ENCODE data around the gene KIF4A.
A peak's percentile ranks its signal among the peaks of the same experiment; 100 is the strongest.
"Not testable (repeated sequence)": the region's sequence is repeated elsewhere in the genome, so short reads cannot be mapped to it uniquely, and the experiment has no call there.

The KIF4A gene

DNA sequence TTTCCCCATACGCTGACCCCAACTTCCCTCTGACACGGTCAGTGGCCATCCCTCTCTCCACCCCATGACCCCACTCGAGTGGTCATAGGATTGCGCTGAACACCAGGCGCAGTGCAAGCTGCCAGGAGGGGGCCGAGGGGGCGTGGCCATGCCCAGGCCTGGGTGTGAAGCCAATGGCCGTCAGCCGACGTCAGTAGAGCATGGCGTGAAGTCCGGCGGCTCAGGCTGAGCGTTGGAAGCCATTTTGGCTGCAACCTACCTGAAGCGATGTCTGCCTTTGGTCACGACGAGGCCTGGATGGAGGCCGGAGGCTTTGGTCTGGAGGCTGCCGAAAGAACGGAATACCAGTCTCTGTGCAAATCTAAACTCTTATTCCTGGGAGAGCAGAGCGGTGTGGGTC, 8.0 kb upstream of the KIF4A start, which contains the start of gene RAB41:
RAB41 (plus strand) TSS at position 222 of the 400 bp plus-strand sequence; CDS start at position 268, 46 bp downstream.
- no peak for DNase-seq (ENCODE audit: low spot score)

- DNase-seq (ENCODE audit: low spot score) = no peak
Measured at GRCh38 chrX:70289168-70289792, 624 bp upstream of the KIF4A start.

DNA sequence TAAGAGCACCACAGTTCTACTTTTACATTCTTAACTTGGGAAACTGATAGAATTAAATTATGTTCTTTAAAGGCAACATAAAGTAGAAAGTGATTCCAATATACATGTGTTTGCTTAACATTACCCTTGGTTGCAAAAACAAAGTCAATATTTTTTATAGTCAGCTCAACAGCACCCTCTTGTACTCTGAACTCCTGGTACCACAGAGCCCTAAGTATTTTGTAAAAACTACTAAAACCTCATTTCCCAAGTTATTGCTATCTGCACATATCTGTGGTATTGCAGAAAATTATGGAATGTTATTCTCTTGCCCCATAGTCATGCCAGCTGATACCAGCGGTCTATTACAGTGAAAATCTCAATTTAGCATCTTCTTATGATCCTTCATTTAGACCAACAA, 2.9 kb downstream of the KIF4A start:
- DNase-seq (ENCODE audit: low spot score) = no peak

DNA sequence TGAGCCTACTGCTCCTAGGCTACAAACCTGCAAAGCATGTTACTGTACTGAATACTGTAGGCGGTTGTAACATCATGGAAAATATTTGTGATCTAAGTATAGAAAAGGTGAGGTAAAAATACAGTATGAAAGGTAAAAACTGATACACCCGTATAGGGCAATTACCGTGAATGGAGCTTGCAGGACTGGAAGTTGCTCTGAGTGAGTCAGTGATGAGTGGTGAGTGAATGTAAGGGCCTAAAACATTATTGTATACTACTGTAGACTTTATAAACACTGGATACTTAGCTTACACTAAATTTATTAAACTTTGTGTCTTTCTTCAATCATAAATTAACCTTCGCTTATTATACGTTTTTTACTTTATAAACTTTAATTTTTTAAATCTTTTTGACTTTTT, 3.7 kb downstream of the KIF4A start:
- no peak for DNase-seq (ENCODE audit: low spot score)

DNA sequence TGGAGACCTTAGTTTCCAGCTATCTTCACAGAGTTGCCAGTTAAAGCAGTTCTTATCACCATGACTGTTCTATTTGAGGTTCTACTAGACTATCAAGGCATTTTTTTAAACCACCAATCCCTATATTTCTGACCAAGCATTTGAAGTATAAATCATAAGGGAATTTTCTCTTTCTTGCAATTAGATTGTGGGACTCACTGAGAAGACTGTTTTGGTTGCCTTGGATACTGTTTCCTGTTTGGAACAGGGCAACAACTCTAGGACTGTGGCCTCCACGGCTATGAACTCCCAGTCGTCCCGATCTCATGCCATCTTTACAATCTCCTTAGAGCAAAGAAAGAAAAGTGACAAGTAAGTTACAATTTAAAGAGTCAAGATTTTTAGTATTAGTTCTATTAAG, 11.8 kb downstream of the KIF4A start:
- DNase-seq (ENCODE audit: low spot score) = no peak

DNA sequence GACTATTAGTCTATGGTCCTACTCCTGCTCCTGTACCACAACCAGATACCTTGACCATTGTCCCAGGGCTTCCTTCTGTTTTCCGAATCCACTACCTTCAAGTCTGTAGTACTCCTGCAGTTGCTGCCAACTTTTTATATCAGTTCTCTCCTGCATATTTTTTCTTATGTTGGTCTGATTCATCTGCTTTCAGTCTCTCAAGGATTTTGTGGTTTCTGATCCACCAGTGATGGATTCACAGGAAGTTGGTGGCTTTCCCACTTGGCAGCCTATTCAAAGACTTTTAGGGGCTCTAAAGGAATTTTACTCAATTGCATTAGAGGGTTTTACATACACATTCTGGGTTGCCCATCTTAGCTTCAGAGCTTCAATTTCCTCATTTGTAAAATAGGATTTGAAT, 23.6 kb downstream of the KIF4A start:
- DNase-seq (ENCODE audit: low spot score) = no peak

DNA sequence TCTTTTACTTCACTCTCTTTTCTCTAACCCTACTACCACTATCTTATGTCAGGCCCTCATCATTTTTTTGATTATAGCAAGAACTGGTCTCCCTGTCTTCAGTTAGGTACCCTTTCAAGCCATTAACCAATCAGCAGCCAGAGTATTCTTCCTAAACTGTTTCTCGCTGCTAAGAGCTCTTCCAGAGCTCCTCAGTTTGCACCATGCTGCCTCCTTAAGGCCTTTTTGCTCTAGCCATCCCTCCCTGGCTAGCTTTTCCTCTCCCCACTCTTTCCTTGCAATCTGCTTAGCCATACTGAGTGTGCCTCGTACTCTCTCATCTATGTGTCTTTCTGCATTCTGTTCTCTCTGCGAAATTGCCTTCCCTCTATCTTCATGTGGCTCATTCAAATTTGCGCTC, 32.9 kb downstream of the KIF4A start:
- no peak for DNase-seq (ENCODE audit: low spot score)

DNA sequence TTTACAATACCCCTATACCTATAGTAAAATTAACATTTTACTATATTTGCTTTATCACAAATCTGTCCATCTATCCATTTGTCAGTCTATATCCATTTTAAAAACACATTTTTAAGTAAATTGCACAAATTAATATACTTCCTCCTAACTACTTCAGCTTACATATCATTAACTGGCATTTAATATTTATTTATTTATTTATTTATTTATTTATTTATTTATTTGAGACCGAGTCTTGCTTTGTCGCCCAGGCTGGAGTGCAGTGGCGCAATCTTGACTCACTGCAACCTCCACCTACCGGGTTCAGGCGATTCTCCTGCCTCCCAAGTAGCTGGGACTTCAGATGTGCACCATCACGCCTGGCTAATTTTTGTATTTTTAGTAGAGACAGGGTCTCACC, 33.7 kb downstream of the KIF4A start:
- not testable (repeated sequence) for DNase-seq (ENCODE audit: low spot score)

DNA sequence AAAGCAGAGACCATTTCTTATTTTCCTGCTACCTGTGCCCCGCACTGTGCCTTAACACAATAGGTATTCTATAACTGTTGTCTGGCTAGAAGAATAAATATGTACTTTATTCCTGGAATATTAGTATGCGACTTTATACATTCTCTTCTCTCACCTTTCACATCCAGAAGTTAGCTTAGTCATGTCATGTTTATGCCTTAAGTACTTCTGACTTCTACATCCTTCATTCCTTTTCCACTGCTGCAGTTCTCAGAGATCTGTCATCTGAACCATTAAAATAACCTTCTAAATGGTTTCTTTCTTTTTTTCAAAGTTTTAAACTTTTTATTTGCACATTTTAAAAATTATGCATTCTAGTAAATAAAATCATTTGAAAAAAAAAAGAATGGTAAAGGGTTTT, 34.4 kb downstream of the KIF4A start:
- no peak for DNase-seq (ENCODE audit: low spot score)

GRCh38 chrX:70331161-70331560, 41.3 kb downstream of the KIF4A start:
- no peak for DNase-seq (ENCODE audit: low spot score)

DNA sequence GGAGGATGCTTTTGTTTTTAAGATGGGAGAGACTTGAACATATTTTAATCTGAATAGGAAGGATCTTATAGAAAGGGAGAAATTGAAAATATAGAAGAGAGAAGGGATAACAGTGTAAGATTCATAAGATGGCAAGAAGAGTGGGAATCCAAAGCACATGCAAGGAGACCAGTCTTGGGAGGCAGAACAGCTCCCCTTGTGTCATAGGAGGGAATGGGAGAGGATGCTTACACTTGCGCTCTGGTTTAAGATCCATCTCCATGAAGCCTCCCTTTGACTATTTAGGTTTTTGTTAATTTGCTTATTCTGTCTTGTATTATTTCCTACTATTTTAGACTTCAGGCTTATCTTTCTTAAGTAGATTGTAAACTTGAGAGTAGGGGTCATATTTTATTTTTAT, 42.7 kb downstream of the KIF4A start:
- DNase-seq (ENCODE audit: low spot score) = peak; percentile 0

DNA sequence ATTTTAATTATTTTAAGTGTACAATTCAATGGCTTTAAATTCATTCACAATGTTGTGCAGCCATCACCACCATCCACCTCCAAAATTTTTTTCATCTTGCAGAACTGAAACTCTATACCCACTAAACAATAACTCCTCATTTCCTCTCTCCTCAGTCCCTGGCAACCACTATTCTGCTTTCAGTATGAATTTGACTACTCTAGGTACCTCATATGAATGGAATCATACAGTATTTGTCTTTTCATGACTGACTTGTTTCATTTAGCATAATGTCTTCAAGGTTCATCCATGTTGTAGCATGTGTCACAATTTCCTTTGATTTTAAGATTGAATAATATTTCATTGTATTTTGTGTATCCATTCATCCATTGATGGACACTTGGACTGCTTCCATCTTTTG, 46.9 kb downstream of the KIF4A start:
- DNase-seq (ENCODE audit: low spot score) = no peak

DNA sequence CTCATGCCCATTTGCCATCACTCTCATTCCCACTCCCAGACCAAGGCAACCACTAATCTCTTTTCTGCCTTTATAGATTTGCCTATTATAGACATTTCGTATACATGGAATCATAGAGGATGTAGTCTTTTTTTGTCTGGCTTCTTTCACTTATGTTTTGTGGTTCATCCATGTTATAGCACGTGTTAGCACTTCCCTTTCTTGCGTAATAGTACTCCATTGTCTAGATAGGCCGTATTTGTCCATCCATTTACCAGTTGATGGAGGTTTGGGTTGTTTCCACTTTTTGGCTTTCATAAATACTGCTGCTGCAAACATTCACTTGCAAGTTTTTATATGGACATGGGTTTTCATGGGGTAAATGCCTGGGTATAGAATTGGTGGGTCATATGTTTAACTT, 48.4 kb downstream of the KIF4A start:
- no peak for DNase-seq (ENCODE audit: low spot score)

- no peak for DNase-seq (ENCODE audit: low spot score)
Measured at GRCh38 chrX:70343435-70343834, 53.5 kb downstream of the KIF4A start.

DNA sequence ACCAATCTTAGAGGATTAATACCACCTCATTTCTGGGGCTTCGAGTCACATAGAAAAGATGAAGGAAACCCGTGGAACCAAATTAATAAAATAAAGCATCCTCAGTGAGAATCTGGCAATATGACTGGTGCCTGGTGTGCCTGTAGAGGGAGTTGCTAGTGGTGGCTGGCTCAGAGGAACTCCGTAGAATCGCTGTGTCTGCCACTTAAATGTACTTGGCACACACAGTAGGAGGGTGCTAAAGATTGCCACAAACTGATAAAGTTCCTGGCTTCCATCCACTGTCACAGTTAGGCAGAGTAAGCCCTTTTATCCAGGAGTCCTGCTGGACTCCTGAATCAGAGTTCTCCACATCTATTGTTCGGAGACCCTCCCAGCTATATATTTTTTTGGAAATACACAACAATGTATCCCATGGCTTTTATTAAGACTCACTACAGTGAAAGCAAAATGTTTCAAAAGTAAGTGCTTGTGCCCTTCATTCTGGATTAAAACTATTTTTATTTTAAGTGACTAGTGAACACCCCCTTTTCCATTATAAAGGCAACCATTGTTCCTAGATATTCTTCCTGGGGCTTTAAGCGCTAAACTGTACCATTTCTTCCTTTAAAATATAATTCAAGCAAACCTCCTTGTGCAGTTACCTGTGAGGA, 56.6 kb downstream of the KIF4A start:
- no peak for DNase-seq (ENCODE audit: low spot score)

DNA sequence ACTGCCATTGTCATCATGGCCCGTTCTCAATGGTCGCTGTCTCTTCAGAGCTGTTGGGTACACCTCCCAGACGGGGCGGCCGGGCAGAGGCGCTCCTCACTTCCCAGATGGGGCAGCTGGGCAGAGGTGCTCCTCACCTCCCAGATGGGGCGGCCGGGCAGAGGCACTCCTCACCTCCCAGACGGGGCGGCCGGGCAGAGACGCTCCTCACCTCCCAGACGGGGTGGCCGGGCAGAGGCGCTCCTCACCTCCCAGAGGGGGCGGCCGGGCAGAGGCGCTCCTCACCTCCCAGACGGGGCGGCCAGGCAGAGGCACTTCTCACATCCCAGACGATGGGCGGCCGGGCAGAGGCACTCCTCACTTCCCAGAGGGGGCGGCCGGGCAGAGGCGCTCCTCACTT, 58.9 kb downstream of the KIF4A start:
- not testable (repeated sequence) for DNase-seq (ENCODE audit: low spot score)

DNA sequence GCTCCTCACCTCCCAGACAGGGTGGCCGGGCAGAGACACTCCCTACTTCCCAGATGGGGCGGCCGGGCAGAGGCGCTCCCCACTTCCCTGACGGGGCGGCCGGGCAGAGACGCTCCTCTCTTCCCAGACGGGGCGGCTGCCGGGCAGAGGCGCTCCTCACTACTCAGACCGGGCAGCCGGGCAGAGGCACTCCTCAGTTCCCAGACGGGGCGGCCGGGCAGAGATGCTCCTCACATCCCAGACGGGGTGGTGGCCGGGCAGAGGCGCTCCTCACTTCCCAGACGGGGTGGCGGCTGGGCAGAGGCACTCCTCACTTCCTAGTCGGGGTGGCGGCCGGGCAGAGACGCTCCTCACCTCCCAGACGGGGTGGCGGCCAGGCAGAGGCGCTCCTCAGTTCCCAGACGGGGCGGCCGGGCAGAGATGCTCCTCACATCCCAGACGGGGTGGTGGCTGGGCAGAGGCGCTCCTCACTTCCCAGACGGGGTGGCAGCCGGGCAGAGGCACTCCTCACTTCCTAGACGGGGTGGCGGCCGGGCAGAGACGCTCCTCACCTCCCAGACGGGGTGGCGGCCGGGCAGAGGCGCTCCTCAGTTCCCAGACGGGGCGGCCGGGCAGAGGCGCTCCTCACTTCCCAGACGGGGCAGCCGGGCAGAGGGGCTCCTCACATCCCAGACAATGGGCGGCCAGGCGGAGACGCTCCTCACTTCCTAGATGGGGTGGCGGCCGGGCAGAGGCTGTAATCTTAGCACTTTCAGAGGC, 59.6 kb downstream of the KIF4A start:
- not testable (repeated sequence) for DNase-seq (ENCODE audit: low spot score)

- no peak for DNase-seq (ENCODE audit: low spot score)
Measured at GRCh38 chrX:70352496-70352895, 62.6 kb downstream of the KIF4A start.

- DNase-seq (ENCODE audit: low spot score) = no peak
Measured at GRCh38 chrX:70353514-70353913, 63.6 kb downstream of the KIF4A start.

- DNase-seq (ENCODE audit: low spot score) = no peak
Measured at GRCh38 chrX:70354716-70355115, 64.8 kb downstream of the KIF4A start.

DNA sequence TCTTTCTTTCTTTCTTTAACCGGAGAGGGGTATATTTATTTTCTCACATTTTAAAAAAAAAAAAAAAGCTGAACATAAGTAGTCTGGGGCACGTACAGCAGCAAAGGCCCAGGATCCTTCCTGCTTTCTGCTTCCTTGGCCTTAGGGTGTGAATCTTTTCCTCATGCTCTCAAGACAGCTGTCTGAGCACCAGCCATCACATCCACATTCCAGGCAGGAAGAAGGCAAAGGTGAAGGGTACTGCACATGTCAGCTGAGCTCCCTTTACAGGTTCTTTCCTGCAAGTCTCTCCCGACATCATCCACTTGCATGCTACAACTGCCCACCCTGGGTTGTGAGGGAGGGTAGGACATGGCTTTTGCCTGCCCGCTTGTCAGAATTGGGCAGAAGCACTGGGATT, 69.6 kb downstream of the KIF4A start:
- no peak for DNase-seq (ENCODE audit: low spot score)

GRCh38 chrX:70360366-70360765, 70.5 kb downstream of the KIF4A start:
- DNase-seq (ENCODE audit: low spot score) = no peak

DNA sequence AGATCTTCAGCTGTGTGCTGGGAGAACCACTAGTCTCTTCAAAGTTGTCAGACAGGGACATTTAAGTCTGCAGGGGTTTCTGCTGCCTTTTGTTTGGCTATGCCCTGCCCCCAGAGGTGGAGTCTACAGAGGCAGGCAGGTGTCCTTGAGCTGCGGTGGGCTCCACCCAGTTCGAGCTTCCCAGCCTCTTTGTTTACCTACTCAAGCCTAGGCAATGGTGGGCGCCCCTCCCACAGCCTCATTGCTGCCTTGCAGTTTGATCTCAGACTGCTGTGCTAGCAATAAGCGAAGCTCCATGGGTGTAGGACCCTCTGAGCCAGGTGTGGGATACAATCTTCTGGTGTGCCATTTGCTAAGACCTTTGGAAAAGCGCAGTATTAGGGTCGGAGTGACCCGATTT, 78.8 kb downstream of the KIF4A start:
- DNase-seq (ENCODE audit: low spot score) = not testable (repeated sequence)

Data from cerebellar cortex (tissue), 1 donor.